Kidney capillary endothelial cell (primary cell): ENCODE data around the gene YOD1.

ENCODE experiments used
- DNase-seq: peaks from one replicate; pipeline ENCODE4 v3.0.0-alpha.2; 2018; ENCODE audit warnings: low spot score

Gene YOD1

DNA sequence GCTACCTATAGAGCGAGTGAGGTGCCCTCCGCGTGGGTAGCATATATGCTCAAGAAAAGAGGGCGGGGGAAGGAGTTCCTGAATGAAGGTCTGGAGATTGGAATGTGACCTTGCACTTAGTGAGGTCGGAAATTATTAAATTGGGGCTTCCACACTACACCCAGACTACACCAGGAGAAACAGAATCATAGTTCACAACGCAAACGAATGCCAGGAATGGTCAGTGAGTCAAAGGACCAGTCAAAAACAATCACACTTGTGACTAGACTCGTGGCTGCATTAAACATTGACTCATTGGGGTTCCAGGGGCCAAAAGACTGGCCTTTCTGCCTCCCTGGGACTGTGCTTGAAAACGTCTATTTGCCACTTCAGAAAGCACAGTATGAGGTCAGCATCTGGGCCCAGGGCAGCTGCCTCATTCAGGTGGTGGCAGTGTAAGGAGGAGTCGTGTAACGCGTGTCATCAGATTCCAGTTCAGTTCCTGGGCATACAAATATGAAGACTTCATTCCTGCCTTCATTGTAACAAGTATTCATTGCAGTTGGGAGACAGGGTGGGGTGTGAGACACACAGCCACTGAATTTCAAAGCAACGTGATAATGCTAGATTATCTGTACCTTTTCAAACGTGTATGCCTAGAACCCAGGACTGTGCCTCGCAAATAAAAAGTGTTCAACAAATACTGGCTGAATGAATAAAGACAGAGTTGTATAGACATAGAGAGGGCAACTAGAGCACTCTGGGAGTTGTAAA lies at the start of gene YOD1:
Gene YOD1 (minus strand): TSS at position 18 of the 753 bp plus-strand sequence. CDS start 178 bp downstream, outside the sequence.
- no peak for DNase-seq

DNA sequence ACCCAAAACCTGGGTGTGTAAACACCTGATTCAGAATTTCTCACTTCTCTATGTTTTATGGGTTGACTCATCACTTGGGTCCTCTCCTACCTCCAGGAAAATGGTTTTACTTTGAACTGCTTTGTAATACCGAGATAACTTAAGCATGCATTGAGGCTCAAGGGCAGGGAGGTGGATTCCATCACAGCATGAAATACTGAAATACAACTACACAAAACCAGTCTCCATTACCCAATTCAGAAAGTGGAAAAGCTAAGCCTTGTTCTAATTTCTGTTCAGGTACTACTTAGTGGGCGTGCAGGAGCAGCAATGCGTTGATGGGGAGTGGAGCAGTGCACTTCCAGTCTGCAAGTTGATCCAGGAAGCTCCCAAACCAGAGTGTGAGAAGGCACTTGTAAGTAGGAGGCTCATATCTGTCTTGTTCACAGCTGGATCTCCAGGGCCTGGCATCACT lies 46.9 kb upstream of the YOD1 start:
- DNase-seq, result no peak

DNA sequence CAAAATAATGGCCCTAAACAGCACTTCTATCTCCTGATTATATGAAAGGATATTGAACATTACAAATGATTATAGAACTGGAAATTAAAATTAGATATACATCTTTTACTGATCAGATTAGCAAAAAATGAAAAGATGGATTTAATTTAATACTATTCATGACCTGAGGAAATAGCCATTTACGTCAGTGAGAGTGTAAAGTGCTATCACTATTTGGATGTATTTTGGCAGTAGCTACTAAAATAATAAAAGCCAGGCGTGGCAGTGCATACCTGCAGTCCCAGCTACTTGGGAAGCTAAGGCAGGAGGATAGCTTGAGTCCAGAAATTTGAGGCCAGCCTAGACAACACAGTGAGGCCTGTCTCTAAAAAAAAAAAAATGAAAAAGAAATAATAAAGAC lies 42.9 kb upstream of the YOD1 start:
- DNase-seq, result no peak

DNA sequence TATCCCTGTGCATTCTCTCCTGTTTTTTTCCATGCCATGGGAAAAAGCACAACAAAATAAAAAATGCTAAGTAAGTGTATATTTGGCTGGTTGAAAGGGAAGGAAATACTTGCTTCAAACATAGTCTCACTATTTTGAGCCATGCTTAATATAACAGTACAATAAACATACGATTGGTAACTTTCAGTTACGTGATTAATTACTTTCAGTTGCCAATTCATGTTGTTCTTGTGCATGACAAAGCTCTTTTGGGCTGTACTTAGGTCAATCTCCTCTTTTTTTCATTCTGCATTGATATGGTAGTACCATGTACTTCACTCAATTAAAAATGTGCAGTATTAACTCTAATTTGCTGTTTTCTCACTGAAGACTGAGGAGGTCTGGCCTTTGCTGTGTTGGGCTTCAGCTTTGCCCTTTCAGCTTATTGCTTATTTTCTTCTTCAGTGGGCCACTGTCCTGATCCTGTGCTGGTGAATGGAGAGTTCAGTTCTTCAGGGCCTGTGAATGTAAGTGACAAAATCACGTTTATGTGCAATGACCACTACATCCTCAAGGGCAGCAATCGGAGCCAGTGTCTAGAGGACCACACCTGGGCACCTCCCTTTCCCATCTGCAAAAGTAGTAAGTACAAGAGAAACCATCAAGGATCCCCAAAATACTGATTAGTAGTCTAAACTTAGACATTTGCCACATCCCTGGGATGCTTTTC lies 40.3 kb upstream of the YOD1 start:
- no peak for DNase-seq

DNA sequence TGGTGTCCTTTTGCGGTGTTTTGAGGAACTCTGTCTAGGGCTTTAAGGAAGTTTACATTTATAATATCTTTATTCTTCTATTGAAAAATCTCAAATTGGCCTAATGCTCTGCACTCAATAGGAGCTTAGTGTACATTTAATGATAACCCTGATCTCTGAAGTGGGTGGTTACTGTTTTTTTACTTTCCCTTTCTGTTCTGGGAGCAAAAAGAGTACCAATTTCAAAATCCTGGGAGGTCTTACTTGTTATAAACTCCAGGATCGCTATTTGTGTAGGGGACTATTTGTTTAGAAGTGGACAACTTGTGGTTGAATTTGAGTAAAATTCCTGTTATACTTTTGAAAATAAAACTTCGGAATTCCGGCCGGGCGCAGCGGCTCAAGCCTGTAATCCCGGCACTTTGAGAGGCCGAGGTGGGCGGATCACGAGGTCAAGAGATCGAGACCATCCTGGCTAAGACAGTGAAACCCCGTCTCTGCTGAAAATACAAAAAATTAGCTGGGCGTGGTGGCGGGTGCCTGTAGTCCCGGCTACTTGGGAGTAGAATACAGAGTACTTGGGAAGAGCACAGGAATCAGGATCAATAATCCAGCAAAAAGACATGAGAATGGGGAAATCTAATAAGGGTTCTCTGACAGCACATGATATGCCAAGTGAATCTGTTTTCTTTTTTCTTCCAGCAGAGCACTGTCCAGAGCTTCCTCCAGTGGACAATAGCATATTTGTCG lies 38.8 kb upstream of the YOD1 start:
- no peak for DNase-seq

DNA sequence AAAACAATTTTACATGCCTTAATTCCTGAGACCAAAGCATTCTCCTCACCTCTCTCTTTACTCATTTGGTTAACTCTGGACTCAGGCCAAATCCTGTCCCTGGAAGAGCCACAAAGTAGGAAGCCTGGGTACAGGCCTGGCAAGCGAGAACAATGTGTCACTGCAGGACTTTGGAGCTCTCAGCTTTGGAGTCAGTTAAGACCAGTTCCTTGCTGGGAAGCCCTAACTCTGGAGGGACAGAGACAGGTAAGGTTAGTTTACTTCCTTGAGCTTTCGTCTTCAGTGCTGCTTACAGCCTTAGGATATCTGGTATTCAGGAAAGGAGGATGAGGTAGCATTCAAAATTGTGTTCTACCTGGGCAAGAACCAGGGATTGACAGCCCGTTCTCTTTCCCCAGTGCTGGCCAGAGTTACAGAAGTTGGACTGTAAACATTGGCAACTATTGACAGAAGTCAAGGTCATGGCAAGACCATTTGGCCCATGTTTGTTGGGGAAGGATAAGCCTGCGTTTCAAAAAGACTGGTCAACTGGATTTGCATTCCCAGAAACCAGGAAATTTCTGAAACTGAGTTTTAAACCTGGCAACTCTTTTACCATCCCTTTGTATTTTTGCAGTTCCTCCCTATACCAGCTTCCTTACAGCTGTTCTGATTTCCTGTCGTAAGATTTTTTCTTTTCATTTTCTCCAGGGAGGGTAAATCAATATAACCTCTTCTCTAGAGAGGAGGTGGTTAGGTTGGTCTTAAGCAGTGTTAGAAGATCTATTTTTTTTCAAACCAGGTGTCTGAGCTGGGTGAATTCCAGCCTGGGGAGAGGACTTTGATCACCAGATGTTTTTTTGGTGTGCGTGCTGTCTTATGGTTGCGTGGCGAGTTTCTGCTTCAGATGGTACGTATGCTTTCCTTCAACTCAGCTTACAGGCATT lies 38.0 kb upstream of the YOD1 start, which contains the start of gene C4BPB:
Gene C4BPB (plus strand): TSS at position 160 of the 926 bp plus-strand sequence. CDS start 672 bp downstream, at position 832.
- DNase-seq, result no peak

DNA sequence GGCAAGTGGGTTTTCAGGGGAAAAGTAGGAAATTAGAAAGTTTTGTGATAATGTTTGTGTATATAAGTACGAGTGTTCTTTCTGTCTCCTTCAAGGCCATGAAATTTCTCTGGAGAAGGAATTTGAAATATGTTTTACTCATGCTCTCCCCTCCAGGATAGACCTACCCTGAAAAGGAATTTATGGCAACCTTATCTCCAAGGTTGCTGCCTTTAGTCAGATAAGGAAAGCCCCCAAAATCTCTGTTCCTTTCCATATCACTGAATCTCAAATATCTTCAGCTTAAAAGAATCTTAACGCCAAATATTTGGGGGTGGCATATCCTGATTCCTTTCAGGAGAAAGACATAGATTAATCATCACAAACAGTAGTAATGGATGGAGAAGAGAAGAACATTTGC lies 37.2 kb upstream of the YOD1 start:
- DNase-seq, result no peak

DNA sequence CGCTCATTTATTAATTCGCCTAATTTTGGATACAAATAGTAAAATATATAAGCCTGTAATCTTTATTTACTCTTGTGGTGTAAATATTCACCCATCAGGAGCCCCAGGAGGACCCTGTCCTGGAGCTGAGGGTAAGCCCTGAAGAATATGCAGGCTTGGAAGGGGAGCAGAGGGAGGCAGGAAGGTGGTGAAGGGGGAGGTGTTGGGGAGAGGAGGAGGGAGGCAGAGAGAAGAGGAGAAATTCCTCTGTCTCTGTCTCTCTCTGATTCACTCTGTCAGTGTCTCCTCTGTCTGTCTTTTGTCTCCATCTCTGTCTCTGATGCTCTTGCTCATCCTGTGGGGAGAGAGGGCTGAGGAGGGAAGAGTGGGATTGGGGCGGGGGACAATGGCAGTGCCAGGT lies 34.9 kb upstream of the YOD1 start:
- DNase-seq, result no peak

DNA sequence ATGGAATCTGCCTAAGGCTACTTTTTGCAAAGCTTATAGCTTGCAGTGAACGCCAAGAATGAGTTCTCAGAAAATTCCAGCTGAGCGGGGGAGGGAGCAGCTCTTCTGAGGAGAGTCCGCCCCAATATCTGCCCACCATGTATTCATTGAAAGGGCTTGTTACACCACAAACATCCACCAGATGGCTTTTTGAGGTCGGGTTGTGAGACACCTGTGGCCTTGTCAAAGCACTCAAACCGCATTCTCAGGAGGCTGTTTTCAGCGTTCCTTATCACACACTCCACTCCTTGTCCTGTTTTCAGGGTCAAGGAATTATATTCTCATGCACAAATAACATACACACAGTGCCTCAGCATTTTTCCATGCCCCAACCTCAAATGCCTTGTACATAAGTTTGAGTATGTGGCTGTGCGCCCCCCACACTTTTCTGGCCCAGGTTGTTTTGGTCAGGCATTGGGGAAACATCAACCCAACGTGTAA lies 33.7 kb upstream of the YOD1 start:
- DNase-seq, result peak; percentile 20

DNA sequence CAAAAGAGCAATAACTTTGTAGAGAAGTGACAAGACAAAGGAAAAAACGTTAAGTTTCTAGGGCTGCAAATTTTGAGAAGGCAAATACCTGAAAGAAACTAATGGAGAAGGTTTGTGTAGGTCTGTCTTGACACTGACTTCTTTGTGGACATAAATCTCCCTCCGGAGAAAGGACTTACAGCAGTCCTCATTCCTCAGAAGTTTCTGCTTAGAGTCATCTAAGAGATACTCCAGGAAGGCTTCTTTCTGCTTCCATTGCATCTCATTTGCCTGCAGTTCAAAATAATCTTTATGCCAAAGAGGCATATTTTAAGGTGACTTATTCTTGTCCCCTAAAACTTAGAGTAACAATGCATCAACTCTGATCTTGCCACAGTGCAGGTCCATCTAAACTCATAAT lies 33.2 kb upstream of the YOD1 start:
- DNase-seq, result no peak

DNA sequence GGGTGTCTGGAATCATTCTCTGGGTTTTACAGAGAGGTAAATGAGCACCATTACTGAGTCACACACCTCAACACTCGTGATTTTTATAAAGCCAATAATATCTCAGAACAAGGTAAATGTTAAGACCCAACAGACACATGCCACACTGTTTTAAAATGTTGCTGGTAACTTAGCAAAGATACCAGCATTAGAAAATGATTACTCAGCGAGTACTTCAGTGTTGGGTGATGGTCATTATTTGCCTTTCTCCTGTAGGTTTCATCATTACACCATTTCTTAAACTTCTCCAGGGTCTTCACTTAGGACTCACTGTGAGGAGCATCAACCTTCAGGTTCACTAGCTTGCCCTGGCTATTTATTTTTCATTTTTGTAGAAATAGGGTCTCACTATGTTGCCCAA lies 30.8 kb upstream of the YOD1 start:
- DNase-seq, result no peak

DNA sequence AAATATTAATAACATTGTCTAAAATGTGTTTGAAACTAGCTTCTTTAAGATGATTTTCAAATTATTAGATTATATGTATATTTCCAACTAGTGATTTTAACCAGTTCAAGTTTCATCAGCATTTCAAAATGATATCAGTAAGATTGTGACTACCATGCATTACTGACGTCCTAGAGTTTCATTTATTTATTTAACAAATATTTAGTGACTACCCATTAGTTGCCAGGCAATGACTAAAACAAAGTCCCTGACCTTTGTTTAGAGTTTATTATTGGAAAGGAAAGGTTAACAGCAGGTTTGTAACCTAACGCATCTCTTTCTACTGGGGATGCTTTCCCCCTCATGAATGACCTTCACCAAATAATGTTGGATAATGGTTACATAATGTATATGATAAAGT lies 30.1 kb upstream of the YOD1 start:
- no peak for DNase-seq

DNA sequence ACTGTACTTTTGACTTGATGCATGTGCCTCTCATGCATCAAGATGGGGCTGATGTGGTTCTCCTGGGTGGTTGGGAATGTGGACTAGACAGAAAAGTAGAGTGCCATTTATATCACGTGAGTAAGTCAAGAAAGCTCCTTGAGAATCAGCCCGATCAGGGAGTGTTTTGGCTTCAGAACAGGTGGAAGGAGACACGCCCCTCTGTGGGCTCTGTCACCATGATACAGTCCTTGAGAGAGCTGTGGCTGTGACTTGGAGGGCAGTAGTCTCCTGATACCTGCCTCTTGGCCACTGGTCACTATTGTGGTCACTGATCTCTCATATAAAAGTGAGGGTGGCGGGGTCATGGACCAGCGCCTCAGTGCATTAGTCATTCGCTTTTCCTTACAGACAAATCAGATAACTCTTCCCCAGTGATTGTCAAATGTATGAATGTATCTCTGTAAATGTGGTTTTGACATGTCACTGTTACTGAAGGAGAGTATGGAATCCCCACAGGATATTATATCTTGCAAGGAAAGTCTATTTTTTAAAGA lies 28.8 kb upstream of the YOD1 start:
- no peak for DNase-seq

DNA sequence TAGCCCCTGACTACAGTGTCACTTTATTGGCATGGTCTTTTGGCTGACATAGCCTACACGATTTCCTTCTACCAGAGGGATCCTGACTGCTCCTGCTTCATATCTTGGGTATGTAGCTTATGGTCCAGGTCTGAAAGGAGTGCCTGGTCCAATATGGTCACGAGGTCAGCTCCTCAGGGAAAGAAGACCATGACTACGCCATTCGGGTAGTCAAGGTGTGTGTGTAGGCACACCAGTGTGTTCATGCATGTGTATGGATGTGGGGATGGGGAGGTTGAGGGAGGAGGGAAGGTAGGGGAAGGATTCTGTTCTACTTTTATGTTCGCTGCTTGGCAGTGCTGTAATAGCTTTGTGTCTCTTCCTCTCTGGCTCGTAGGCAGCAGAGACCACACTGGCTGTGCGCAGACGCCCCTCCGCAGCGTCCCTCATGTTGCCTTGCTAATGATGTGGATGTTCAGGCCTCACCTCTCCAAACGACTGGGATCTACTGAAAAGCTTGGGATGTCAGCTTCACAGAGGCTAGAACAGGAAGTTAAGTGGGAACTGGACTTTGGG lies 27.6 kb upstream of the YOD1 start:
- DNase-seq, result no peak

DNA sequence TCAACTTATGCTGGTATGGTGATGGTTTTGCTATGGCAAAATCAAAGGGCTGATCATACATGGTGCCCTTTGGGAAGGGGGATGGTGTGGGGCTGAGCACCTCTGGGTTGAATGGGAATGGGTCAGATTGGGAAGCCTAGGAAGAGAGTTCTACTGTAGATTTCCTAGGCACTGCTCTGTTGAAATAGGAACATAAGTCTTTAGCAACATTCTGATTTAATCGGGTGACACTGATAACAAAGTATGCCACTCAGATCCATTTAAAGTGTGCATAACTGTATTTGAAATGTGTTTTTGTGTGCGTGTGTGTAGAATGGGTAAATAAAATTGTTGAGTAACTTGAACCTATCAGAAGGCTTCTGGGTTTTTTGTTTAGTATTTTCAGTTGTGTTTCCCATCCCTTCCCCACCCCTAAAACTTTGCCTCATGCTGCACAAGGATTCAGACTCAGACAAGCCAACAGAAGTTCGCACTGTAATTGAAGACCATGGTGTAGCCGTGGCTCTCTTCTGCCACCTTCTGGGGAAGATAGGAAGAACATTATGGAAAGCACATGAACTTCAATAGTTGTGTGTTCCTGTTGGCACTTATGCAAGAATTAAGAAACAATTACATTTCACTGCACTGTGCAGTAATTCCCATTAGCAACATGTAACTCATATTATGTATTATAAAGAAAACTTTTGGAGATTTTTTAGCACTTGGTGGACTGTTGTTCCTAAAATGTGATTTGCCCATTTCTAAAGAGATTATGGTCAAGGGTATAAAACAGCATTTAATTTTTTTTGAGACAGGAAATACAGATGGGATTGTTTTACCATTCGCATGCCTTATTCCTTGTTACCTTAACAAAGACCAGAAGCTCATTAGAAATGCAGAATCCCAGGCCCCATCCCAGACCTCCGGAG lies 26.7 kb upstream of the YOD1 start:
- DNase-seq, result peak; percentile 66

DNA sequence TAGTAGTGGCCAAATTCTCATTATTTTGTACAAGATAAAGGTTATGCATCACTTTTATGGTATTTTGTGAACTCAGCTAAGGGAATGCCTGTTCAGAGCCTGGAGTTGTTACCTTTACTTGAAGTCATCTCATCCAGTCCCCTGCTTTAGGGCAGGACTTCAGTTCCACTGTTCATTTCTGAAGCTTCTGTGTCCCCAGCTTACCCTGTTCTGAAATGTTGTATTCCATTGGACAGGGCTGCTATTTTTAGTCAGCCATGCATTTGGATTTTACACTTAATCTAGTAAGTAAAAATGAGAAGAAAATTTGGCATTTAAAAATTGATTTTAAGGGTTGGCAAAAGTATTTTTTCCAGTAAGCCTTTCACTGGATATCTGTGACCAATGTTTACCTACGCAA lies 26.0 kb upstream of the YOD1 start:
- DNase-seq, result no peak

DNA sequence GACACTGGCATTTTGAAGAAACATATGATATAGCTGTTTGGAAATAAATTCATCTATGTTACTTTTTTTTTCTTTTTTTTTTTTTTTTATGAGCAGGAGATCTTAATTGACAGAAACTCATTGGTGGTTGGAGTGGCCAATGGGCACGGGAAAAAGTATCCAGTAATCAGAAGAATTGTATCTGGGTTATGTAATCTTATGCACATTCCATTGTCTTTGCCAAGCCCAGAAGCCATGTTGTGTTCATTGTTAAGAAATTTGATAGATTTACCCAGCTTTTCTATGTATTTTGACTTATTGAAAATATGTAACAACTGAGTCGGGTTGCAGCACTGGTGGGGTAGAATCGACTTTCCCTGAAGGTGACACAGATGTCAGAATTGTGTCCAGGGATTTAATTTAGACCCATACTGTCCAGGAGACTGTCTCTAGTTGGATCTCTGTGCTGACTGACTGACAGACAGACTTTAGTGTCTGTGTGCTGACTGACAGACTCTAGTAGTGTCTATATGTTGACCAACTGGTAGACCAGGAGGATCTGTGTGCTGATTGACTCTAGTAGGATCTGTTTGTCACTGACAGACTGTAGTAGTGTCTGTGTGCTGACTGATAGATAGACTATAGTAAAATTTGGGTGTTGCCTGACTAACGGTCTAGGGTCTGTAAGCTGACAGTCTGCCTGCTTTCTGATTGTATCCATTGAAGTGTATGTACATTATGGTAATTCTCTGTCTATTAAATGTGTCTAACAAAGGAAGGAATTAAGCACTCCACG lies 25.4 kb upstream of the YOD1 start:
- no peak for DNase-seq

DNA sequence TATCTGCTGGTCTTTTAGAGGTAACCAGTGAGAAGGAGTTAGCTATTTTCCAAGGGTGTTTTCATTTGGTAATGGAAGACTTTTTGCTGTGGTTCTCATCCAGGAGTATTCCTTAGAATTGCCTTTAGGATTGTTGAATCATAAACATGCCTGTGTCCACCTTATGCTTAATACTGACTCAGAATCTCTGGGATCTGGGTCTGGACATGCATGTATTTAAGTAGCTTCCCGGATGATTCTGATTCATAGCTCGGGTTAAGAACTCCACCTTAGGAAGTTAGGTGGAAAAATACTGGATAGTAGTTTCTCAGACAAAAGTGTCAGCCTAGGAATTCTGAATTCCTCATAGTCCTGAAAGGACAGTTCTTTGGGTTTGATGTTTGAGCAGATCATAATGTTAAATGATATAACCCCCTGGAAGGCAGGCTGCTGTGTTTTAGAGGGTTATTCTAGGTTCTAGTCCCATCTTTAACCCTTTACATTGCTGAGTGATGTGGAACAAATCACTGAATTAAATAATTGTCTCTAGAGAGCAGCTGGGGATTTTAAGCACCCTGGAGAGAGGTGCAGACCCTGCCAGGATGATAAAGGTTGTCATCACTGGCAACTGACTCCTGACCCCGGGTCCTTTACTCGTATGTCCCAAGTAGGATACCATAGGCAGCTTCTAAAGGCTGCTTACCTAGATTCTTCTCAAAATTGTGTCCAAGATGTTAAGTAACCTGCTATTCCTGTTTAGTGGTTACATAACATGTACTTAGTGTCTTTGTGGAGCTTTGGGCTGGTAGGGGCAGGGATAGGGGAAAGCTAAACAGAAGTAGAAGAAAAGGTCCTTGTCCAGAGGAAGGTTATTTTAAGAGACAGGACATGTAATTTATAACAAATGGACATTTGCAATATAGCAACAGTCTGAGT lies 23.2 kb upstream of the YOD1 start:
- no peak for DNase-seq
